NT2/D1 (cell line): ENCODE results near the gene NUDT15.

Experiments used
- SUZ12 ChIP-seq: IDR thresholded peaks from 2 replicates; pipeline ENCODE4 v1.6.1; 2011; ENCODE audit not compliant: insufficient read length, insufficient read depth; ENCODE audit errors: extremely low read depth
- YY1 ChIP-seq: IDR thresholded peaks from 2 replicates; pipeline ENCODE4 v1.6.1; 2011; ENCODE audit not compliant: insufficient read length, insufficient read depth
- ZNF274 ChIP-seq: IDR thresholded peaks from 2 replicates; pipeline ENCODE4 v1.6.1; 2011; ENCODE audit warnings: mild to moderate bottlenecking, low read depth, low read length

DNA sequence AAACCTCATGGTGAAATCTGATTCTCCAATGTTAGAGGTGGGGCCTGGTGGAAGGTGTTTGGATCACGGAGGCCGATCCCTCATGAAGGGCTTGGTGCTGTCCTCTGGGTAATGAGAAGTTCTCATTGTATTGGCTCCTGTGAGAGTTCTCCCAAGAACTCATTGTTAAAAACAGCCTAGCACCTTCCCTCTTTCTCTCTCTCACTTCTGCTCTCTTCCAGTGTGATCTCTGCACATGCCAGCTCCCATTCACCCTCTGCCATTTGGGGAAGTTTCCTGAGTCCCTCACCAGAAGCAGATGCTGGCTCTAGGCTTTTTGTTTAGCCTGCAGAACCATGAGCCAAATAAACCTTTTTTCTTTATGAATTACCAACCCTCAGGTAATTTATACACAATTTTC is 33.3 kb upstream of the NUDT15 start:
- TF ChIP-seq YY1 (no peak), SUZ12 (no peak), ZNF274 (no peak)
